Measurements from ENCODE around the gene SON.

Gene SON

GRCh38 chr21:33552093-33552998 is 9.5 kb downstream of the SON start:
- TF ChIP-seq, protein P1, sequence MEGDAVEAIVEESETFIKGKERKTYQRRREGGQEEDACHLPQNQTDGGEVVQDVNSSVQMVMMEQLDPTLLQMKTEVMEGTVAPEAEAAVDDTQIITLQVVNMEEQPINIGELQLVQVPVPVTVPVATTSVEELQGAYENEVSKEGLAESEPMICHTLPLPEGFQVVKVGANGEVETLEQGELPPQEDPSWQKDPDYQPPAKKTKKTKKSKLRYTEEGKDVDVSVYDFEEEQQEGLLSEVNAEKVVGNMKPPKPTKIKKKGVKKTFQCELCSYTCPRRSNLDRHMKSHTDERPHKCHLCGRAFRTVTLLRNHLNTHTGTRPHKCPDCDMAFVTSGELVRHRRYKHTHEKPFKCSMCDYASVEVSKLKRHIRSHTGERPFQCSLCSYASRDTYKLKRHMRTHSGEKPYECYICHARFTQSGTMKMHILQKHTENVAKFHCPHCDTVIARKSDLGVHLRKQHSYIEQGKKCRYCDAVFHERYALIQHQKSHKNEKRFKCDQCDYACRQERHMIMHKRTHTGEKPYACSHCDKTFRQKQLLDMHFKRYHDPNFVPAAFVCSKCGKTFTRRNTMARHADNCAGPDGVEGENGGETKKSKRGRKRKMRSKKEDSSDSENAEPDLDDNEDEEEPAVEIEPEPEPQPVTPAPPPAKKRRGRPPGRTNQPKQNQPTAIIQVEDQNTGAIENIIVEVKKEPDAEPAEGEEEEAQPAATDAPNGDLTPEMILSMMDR (IDR thresholded peaks at IDR 0.05; ENCODE audit: control insufficient read depth, extremely low read depth, insufficient read depth) = no peak
- no peak for DNase-seq (ENCODE audit: low read depth)
- no peak overlapping the region for H3K4me3 ChIP-seq (ENCODE audit: low read depth, low read length)

- no peak for DNase-seq (ENCODE audit: low read depth)
- TF ChIP-seq, protein P1 (IDR thresholded peaks at IDR 0.05; ENCODE audit: control insufficient read depth, extremely low read depth, insufficient read depth) = no peak
- H3K4me3 ChIP-seq (ENCODE audit: low read depth, low read length) = no peak overlapping the region
Observed at GRCh38 chr21:33552999-33553598, 10.3 kb downstream of the SON start.

- no peak overlapping the region for H3K4me3 ChIP-seq (ENCODE audit: low read depth, low read length)
- no peak for DNase-seq (ENCODE audit: low read depth)
- TF ChIP-seq, protein P1 (IDR thresholded peaks at IDR 0.05; ENCODE audit: control insufficient read depth, extremely low read depth, insufficient read depth) = no peak
Observed at GRCh38 chr21:33554236-33554981, 11.6 kb downstream of the SON start.

GRCh38 chr21:33554982-33555344 is 12.1 kb downstream of the SON start:
- no peak for DNase-seq (ENCODE audit: low read depth)
- TF ChIP-seq, protein P1 (IDR thresholded peaks at IDR 0.05; ENCODE audit: control insufficient read depth, extremely low read depth, insufficient read depth) = no peak
- H3K4me3 ChIP-seq (ENCODE audit: low read depth, low read length) = no peak overlapping the region

DNA sequence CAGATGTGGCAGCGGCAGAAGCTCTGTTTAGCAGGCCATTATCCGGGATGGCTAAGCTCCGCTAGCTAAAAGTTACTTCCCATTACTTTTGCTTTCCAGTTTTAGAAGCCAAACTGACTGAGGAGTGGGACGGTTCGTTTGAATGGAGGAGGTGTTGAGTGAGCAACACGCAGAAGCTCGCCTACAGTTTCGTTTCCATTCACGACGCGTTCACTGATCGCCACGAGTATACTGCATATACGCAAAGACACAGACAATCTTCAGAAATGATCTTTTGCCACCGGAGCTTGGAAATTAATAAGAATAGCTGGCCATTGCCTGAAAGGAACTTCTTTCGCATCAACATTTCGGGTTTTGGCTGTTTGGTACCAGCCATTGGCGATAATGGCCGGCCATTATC is 14.6 kb downstream of the SON start:
- no peak for DNase-seq (ENCODE audit: low read depth)
- TF ChIP-seq, protein P1 (IDR thresholded peaks at IDR 0.05; ENCODE audit: control insufficient read depth, extremely low read depth, insufficient read depth) = no peak
- no peak overlapping the region for H3K4me3 ChIP-seq (ENCODE audit: low read depth, low read length)

DNA sequence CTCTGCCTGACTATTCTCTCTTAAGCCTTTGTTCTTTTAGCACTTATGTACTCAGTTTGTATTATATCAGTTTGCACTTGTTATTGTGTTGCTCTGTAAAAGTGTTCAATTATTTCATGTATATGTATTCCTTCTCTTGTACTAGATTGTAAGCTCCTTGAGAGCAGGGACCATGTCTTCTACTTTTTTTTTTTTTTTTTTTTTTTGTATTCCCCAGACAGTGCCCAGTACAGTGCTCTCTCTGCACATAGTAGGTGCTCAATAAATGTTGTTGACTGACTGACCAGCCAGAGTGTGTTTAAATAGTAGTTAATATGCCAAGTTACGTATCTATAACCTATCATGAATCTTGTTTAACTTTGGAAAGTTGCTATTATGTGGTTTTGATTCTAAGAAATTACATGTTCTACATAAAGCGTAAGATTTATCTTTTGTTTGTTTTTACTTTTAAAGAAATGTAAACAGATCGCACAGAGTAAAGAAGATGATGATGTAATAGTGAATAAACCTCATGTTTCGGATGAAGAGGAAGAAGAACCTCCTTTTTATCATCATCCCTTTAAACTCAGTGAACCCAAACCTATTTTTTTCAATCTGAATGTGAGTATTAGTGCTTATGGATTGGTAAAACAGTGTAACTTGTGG is 16.1 kb downstream of the SON start:
- H3K4me3 ChIP-seq (ENCODE audit: low read depth, low read length) = no peak overlapping the region
- TF ChIP-seq, protein P1 (IDR thresholded peaks at IDR 0.05; ENCODE audit: control insufficient read depth, extremely low read depth, insufficient read depth) = no peak
- no peak for DNase-seq (ENCODE audit: low read depth)
